ENCODE results near the gene PPFIBP1. TPM values are rescaled to one million over a fixed set of nuclear protein-coding genes. Genes with fewer than 3 reads are reported as not detected.

The PPFIBP1 gene
- total RNA-seq, 4 donors from 2014 or later, result 48.6 to 148 (median 74.8) TPM

DNA sequence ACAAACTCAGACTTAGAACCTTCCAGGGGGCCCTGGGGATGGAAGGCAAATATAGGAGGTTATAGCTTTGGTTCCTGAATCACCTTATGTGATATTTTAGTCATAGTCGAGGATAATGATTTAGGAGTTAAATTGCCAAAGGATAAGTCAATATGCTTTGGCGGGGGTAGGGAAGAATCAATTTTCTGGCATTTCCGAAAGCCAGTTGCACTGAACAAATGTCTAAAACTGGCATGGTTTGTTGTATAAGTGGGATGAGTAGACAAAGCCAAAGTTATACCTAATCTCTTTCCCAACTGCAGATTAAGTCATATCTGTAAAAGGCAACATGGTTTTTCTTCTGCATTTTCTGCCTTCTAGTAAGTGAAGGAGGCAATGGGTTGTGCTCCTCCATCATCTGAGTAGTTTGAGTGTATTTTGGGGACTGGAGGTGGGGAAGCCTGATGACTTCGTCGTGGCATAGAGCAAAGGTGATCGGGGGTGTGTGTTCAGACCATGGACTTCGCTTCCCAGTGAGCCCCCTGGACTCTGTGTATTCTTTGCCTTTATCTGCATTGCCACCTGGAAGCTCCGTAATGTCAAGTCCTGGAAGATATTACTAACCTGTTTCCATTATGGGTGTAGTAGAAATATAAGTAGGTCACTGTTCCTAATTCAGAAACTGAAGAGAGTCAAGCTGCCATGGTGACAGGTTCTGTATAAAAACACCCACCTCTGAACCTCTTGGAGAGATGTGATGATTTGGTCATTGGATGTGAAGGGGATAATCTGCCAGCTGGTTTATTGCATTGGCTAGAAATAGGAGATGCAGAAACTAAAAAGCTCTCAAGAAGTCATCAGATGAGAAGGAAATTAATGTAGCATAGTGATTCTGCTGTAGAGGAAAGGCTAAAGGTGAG is 24.5 kb downstream of the PPFIBP1 start:
- Histone ChIP-seq H3K36me3 (no peaks in the 10 kb centered on the region), H3K27me3 (no peaks in the 10 kb centered on the region), H3K9me3 (no peaks in the 10 kb centered on the region), H3K4me1 (peaks cover 67% of the 10 kb centered on the region), H3K4me3 (no peak overlapping the region), H3K27ac (peak overlapping the region; percentile 86)
- DNase-seq (ENCODE audit: low spot score in 2 of 2), result no peak
- TF ChIP-seq, protein P1, sequence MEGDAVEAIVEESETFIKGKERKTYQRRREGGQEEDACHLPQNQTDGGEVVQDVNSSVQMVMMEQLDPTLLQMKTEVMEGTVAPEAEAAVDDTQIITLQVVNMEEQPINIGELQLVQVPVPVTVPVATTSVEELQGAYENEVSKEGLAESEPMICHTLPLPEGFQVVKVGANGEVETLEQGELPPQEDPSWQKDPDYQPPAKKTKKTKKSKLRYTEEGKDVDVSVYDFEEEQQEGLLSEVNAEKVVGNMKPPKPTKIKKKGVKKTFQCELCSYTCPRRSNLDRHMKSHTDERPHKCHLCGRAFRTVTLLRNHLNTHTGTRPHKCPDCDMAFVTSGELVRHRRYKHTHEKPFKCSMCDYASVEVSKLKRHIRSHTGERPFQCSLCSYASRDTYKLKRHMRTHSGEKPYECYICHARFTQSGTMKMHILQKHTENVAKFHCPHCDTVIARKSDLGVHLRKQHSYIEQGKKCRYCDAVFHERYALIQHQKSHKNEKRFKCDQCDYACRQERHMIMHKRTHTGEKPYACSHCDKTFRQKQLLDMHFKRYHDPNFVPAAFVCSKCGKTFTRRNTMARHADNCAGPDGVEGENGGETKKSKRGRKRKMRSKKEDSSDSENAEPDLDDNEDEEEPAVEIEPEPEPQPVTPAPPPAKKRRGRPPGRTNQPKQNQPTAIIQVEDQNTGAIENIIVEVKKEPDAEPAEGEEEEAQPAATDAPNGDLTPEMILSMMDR (IDR thresholded peaks at IDR 0.05), result no peak
- no peak for TF ChIP-seq POLR2AphosphoS5 (IDR thresholded peaks at IDR 0.05)
- TF ChIP-seq EP300 (IDR thresholded peaks at IDR 0.05), result no peak
- TF ChIP-seq POLR2A (IDR thresholded peaks at IDR 0.05), result no peak
- 87% methylated on average over 8 of the region's 8 CpGs for WGBS

DNA sequence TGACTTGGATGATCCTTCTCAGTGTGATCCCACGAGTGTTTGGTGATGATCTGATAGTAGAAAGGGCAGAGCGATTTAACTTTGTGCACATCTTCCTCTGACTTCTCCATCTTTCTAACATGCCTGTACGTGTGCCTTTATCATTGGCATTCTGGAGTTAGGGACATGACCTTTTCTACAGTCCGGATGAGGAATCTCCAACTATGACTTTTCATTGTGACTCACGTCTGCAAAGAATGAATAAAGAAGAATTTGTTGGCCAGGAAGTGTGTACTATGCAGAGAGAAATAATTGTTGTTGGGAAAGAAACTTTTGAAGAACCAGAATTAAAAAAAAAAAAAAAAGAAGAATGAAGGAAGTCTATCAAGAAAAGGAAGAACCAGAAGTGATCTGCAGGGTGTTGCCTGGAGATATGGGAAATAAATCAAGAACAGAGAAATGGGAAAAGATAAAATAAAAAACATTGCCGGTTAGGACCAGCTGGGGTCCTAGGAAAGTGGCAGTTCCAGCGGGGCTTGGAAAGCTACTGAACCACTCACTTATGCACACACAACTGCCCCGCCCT is 25.3 kb downstream of the PPFIBP1 start:
- peaks cover 74% of the 10 kb centered on the region for H3K4me1 ChIP-seq
- H3K9me3 ChIP-seq, result no peaks in the 10 kb centered on the region
- peak overlapping the region; percentile 19 for H3K4me3 ChIP-seq
- no peaks in the 10 kb centered on the region for H3K27me3 ChIP-seq
- TF ChIP-seq POLR2A (IDR thresholded peaks at IDR 0.05) (no peak), EP300 (IDR thresholded peaks at IDR 0.05) (no peak), POLR2AphosphoS5 (IDR thresholded peaks at IDR 0.05) (no peak)
- TF ChIP-seq, protein P1 (IDR thresholded peaks at IDR 0.05), result no peak
- H3K36me3 ChIP-seq, result no peaks in the 10 kb centered on the region
- no peak for DNase-seq (ENCODE audit: low spot score in 2 of 2)
- WGBS, result 21% methylated on average over 8 of the region's 8 CpGs
- H3K27ac ChIP-seq, result peak overlapping the region; percentile 86

DNA sequence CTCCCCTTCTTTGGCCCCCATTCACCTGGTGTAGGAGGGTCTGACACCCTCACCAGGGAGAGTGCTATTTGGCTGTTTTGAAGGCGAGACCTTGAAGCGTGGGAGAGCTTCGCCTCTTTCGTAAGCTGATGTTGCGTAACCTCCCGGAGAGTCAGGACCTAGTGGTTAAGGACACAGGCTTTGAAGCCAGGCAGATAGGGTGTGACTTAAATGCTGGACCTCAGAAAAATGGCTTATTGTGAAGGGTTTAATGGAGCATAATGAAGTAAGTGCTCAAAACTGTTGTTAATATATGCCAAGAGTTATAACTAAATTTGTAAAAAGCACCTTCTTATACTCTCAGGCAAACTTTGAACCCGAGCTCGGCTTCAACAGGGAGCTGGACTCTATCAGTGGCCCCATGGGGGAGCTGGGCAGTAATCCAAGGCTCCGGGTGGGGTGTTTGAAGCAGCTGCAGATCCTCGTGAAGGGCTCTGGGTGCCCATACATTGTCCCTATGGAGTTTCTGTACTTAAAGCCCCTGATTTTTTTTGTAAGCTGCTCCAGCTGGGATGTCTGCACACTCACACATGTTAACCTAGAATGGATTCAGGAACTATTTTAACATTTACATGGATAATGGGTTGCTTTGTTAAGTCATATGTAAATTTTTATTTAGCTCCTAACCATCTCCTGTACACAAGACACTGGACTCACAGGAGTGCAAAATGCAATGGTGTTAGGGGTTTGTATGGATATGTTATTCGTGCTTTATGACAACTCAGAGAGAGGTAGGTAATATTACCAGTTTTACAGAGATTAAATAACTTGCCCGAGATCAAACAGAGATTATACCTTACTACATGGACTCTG is 26.0 kb downstream of the PPFIBP1 start:
- H3K27ac ChIP-seq, result peak overlapping the region; percentile 86
- no peaks in the 10 kb centered on the region for H3K9me3 ChIP-seq
- TF ChIP-seq POLR2AphosphoS5 (IDR thresholded peaks at IDR 0.05) (peak in 2 of 3 donors; percentile 51 to 90), POLR2A (IDR thresholded peaks at IDR 0.05) (no peak), EP300 (IDR thresholded peaks at IDR 0.05) (no peak)
- TF ChIP-seq, protein P1 (IDR thresholded peaks at IDR 0.05), result no peak
- H3K4me1 ChIP-seq, result peaks cover 80% of the 10 kb centered on the region
- 22% methylated on average over 12 of the region's 12 CpGs for WGBS
- no peaks in the 10 kb centered on the region for H3K27me3 ChIP-seq
- no peaks in the 10 kb centered on the region for H3K36me3 ChIP-seq
- H3K4me3 ChIP-seq, result peak overlapping the region; percentile 19
- DNase-seq (ENCODE audit: low spot score in 2 of 2), result peak; percentile 89 to 93

DNA sequence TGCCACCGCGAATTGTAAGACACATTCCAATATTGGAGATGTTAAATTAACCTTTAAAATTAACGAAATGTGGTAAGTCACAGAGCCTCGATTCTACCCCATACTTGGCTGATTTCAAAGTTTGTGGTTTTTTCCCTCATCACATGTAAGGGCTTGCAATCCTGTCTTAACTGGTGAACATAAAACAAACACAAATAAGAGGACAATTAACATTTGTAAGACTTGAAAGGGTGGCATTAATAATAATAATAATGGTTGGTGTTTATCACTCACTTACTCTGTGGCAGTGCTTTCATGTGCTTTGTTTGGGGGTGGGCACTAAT is 26.6 kb downstream of the PPFIBP1 start:
- H3K4me1 ChIP-seq, result peaks cover 80% of the 10 kb centered on the region
- TF ChIP-seq EP300 (IDR thresholded peaks at IDR 0.05), result no peak
- TF ChIP-seq, protein P1 (IDR thresholded peaks at IDR 0.05), result no peak
- TF ChIP-seq POLR2AphosphoS5 (IDR thresholded peaks at IDR 0.05), result no peak
- TF ChIP-seq POLR2A (IDR thresholded peaks at IDR 0.05), result no peak
- no peaks in the 10 kb centered on the region for H3K36me3 ChIP-seq
- WGBS, result 49% methylated on average over 4 of the region's 4 CpGs
- H3K9me3 ChIP-seq, result no peaks in the 10 kb centered on the region
- no peaks in the 10 kb centered on the region for H3K27me3 ChIP-seq
- DNase-seq (ENCODE audit: low spot score in 2 of 2), result no peak
- no peak overlapping the region for H3K4me3 ChIP-seq
- peak overlapping the region; percentile 86 for H3K27ac ChIP-seq

All from suprapubic skin (tissue), 4 donors.